ENCODE data around the gene DEFB124. TPM values are rescaled to one million over a fixed set of nuclear protein-coding genes. Genes with fewer than 3 reads are reported as not detected.

The DEFB124 gene
- polyA plus RNA-seq, 3 donors: not detected

- Mint-ChIP-seq H3K4me3 (no peak overlapping the region), H3K36me3 (no peaks in the 10 kb centered on the region), H3K27me3 (ENCODE audit: low read depth in 3 of 3) (peaks cover 2 to 5% (median 3%) of the 10 kb centered on the region in 3 donors), H3K4me1 (no peaks in the 10 kb centered on the region), H3K27ac (no peak overlapping the region), H3K9me3 (peaks cover 0 to 8% (median 0%) of the 10 kb centered on the region in 7 donors)
- no peaks in the 10 kb centered on the region for H3K9me3 ChIP-seq (replicated peaks in 1 of 2; ENCODE audit: control insufficient read depth in 1 of 2, insufficient read depth in 1 of 2, low read length in 2 of 2)
- no peak overlapping the region for H2AFZ ChIP-seq (ENCODE audit: insufficient read depth, low read depth, low read length, poor library complexity, severe bottlenecking)
- no peaks in the 10 kb centered on the region for H3K36me3 ChIP-seq (replicated peaks in 1 of 2; ENCODE audit: control insufficient read depth in 1 of 2, insufficient read depth in 2 of 2, low read length in 2 of 2)
- no peaks in the 10 kb centered on the region for H3K27me3 ChIP-seq (ENCODE audit: control insufficient read depth in 2 of 2, insufficient read depth in 2 of 2, low read length in 2 of 2)
- intact Hi-C loops (cut with micrococcal nuclease): no loop called here
- H3K4me2 ChIP-seq (replicated peaks; ENCODE audit: extremely low read depth, low read length, poor library complexity, severe bottlenecking): no peak overlapping the region
- no peaks in the 10 kb centered on the region for H4K20me1 ChIP-seq (ENCODE audit: insufficient read depth, low read length)
- 100% methylated on average over 1 of the region's 7 CpGs for WGBS (ENCODE audit: insufficient coverage)
- no peaks in the 10 kb centered on the region for H3K4me1 ChIP-seq (ENCODE audit: control insufficient read depth in 1 of 2, insufficient read depth in 2 of 2, low read length in 2 of 2)
- no peak overlapping the region for H3K27ac ChIP-seq (ENCODE audit: low read depth in 1 of 2, low read length in 2 of 2)
- H3K4me3 ChIP-seq (replicated peaks in 1 of 3; ENCODE audit: low read depth in 2 of 3, low read length in 3 of 3): no peak overlapping the region
- no peak overlapping the region for H3K9ac ChIP-seq (ENCODE audit: insufficient read depth, low read length, poor library complexity, severe bottlenecking)
- no peaks in the 10 kb centered on the region for H3K79me2 ChIP-seq (ENCODE audit: insufficient read depth, low read length)
- DNase-seq: no peak
- TF ChIP-seq CTCF (IDR thresholded peaks at IDR 0.05): no peak
Observed at GRCh38 chr20:31418307-31418706, 56.6 kb downstream of the DEFB124 start.

GRCh38 chr20:31415653-31416052 is 59.3 kb downstream of the DEFB124 start:
- WGBS (ENCODE audit: insufficient coverage): no CpG with 5 or more reads among the region's 2 CpGs

More at GRCh38 chr20:31415653-31416052, 59.3 kb downstream of the DEFB124 start:
- intact Hi-C loops (cut with micrococcal nuclease): no loop called here
- Mint-ChIP-seq H3K27ac (no peak overlapping the region), H3K27me3 (ENCODE audit: low read depth in 3 of 3) (peaks cover 0 to 6% (median 0%) of the 10 kb centered on the region in 3 donors), H3K36me3 (no peaks in the 10 kb centered on the region), H3K4me1 (no peaks in the 10 kb centered on the region), H3K9me3 (peaks cover 0 to 8% (median 0%) of the 10 kb centered on the region in 7 donors), H3K4me3 (no peak overlapping the region)
- TF ChIP-seq CTCF (IDR thresholded peaks at IDR 0.05): no peak
- H3K27ac ChIP-seq (ENCODE audit: low read depth in 1 of 2, low read length in 2 of 2): no peak overlapping the region
- H3K9me3 ChIP-seq (replicated peaks in 1 of 2; ENCODE audit: control insufficient read depth in 1 of 2, insufficient read depth in 1 of 2, low read length in 2 of 2): no peaks in the 10 kb centered on the region
- peaks cover 0 to 2% of the 10 kb centered on the region in 2 donors for H3K27me3 ChIP-seq (ENCODE audit: control insufficient read depth in 2 of 2, insufficient read depth in 2 of 2, low read length in 2 of 2)
- no peak overlapping the region for H3K4me2 ChIP-seq (replicated peaks; ENCODE audit: extremely low read depth, low read length, poor library complexity, severe bottlenecking)
- H3K79me2 ChIP-seq (ENCODE audit: insufficient read depth, low read length): no peaks in the 10 kb centered on the region
- H3K4me1 ChIP-seq (ENCODE audit: control insufficient read depth in 1 of 2, insufficient read depth in 2 of 2, low read length in 2 of 2): no peaks in the 10 kb centered on the region
- no peak for DNase-seq
- no peaks in the 10 kb centered on the region for H4K20me1 ChIP-seq (ENCODE audit: insufficient read depth, low read length)
- no peaks in the 10 kb centered on the region for H3K36me3 ChIP-seq (replicated peaks in 1 of 2; ENCODE audit: control insufficient read depth in 1 of 2, insufficient read depth in 2 of 2, low read length in 2 of 2)
- H3K4me3 ChIP-seq (replicated peaks in 1 of 3; ENCODE audit: low read depth in 2 of 3, low read length in 3 of 3): no peak overlapping the region
- H3K9ac ChIP-seq (ENCODE audit: insufficient read depth, low read length, poor library complexity, severe bottlenecking): no peak overlapping the region
- no peak overlapping the region for H2AFZ ChIP-seq (ENCODE audit: insufficient read depth, low read depth, low read length, poor library complexity, severe bottlenecking)

Other genes with a start within 250 kb of the DEFB124 start
- not detected for gene DEFB115, start 217.5 kb downstream of the DEFB124 start, polyA plus RNA-seq
- gene DEFB116, start 166.5 kb downstream of the DEFB124 start, polyA plus RNA-seq: not detected
- not detected for gene DEFB118, start 106.5 kb downstream of the DEFB124 start, polyA plus RNA-seq
- not detected for gene DEFB119, start 84.5 kb downstream of the DEFB124 start, polyA plus RNA-seq
- not detected for gene DEFB121, start 68.9 kb downstream of the DEFB124 start, polyA plus RNA-seq
- gene DEFB123, start 34.5 kb downstream of the DEFB124 start, polyA plus RNA-seq: not detected
- gene REM1, start 161 bp upstream of the DEFB124 start, polyA plus RNA-seq: not detected
- 100 to 1,000 TPM; 199 to 329 (median 320) TPM for gene HM13, start 39.3 kb upstream of the DEFB124 start, polyA plus RNA-seq
- gene ID1, start 130.2 kb upstream of the DEFB124 start, polyA plus RNA-seq: 100 to 1,000 TPM in 1 of 3 donors, 10 to 100 TPM in 1, 1 to 10 TPM in 1; 3.9 to 129 (median 12.5) TPM
- not detected for gene COX4I2, start 162.8 kb upstream of the DEFB124 start, polyA plus RNA-seq
- gene BCL2L1, start 247.7 kb upstream of the DEFB124 start, polyA plus RNA-seq: 10 to 100 TPM; 12.4 to 16.8 (median 14.3) TPM